GM23248 (cell line): ENCODE measurements around the gene PLCE1.
"Not testable (repeated sequence)": the region's sequence is repeated elsewhere in the genome, so short reads cannot be mapped to it uniquely, and the experiment has no call there.

ENCODE experiments used
- EZH2 ChIP-seq: fragments of 200-600 bp; sonication (generic); IDR thresholded peaks from 2 replicates; pipeline ENCODE4 v1.6.1; 2018; ENCODE audit warnings: antibody characterized with exemption, mild to moderate bottlenecking; ENCODE audit not compliant: insufficient read depth, poor library complexity, severe bottlenecking
- EZH2phosphoT487 ChIP-seq: fragments of 200-600 bp; sonication (generic); IDR thresholded peaks from 2 replicates; pipeline ENCODE4 v1.6.1; 2018; ENCODE audit warnings: antibody characterized with exemption, moderate library complexity, mild to moderate bottlenecking, low read depth; ENCODE audit not compliant: insufficient read depth

- not testable (repeated sequence) for TF ChIP-seq EZH2, EZH2phosphoT487
Measured at GRCh38 chr10:93960988-93961387, 32.7 kb upstream of the PLCE1 start.
